ENCODE results near the gene PCNX1.
"Not testable (repeated sequence)": the region's sequence is repeated elsewhere in the genome, so short reads cannot be mapped to it uniquely, and the experiment has no call there.

The PCNX1 gene

DNA sequence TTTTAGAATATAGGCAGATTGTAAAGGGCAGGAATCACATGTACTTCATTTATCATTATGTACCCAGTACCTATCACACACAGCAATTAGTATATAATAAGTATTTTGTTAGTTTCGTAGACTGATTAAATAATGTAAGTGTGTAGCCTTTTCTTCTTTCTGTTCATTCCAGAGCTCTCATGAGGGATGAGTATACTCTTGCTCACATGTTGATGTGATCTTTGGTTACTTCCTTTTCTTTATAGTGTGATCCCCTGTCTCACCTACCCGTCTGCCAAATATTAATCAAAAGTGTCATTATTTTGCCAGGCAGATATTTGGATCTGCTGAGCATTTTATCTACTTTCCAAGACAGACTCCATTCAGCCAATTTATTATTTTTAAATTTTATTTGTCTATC, 156.1 kb downstream of the PCNX1 start:
- Histone ChIP-seq H3K27me3 (ENCODE audit: insufficient read depth, poor library complexity, severe bottlenecking) (no peaks in the 10 kb centered on the region), H3K4me3 (replicated peaks; ENCODE audit: insufficient read depth, low read length) (no peak overlapping the region), H3K27ac (replicated peaks) (no peak overlapping the region)
- no peak for TF ChIP-seq GABPA (IDR thresholded peaks at IDR 0.05; ENCODE audit: low read depth)
- TF ChIP-seq, protein P1, sequence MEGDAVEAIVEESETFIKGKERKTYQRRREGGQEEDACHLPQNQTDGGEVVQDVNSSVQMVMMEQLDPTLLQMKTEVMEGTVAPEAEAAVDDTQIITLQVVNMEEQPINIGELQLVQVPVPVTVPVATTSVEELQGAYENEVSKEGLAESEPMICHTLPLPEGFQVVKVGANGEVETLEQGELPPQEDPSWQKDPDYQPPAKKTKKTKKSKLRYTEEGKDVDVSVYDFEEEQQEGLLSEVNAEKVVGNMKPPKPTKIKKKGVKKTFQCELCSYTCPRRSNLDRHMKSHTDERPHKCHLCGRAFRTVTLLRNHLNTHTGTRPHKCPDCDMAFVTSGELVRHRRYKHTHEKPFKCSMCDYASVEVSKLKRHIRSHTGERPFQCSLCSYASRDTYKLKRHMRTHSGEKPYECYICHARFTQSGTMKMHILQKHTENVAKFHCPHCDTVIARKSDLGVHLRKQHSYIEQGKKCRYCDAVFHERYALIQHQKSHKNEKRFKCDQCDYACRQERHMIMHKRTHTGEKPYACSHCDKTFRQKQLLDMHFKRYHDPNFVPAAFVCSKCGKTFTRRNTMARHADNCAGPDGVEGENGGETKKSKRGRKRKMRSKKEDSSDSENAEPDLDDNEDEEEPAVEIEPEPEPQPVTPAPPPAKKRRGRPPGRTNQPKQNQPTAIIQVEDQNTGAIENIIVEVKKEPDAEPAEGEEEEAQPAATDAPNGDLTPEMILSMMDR (IDR thresholded peaks at IDR 0.05; ENCODE audit: insufficient read depth, low read length): no peak
- no peak for DNase-seq (ENCODE audit: low read depth in 1 of 2, low spot score in 1 of 2)

DNA sequence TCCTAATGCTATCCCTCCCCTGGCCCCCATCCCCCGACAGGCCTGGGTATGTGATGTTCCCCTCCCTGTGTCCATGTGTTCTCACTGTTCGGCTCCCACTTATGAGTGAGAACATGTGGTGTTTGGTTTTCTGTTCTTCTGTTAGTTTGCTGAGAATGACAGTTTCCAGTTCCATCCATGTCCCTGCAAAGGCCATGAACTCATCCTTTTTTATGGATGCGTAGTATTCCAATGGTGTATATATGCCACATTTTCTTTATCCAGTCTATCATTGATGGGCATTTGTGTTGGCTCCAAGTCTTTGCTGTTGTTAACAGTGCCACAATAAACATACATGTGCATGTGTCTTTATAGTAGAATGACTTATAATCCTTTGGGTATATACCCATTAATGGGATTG, 157.5 kb downstream of the PCNX1 start:
- not testable (repeated sequence) for H3K27ac ChIP-seq (replicated peaks); H3K4me3 ChIP-seq (replicated peaks; ENCODE audit: insufficient read depth, low read length); DNase-seq (ENCODE audit: low read depth in 1 of 2, low spot score in 1 of 2); H3K27me3 ChIP-seq (ENCODE audit: insufficient read depth, poor library complexity, severe bottlenecking)

DNA sequence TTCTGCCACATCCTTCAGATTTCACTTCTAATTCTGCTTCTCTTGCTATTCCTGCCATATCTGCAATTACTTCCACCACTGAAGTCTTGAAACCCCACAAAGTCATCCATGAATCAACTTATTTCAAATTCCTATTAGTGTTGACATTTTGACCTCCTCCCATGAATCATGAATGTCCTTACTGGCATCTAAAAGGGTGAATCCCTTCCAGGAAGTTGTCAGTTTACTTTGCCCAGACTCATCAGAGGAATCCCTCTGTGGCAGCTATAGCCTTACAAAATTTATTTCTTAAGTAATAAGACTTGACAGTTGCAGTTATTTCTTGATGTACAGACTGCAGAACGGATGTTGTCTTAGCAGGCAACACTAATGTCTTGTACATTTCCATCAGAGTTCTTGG, 162.9 kb downstream of the PCNX1 start:
- DNase-seq (ENCODE audit: low read depth in 1 of 2, low spot score in 1 of 2): no peak
- no peak overlapping the region for H3K4me3 ChIP-seq (replicated peaks; ENCODE audit: insufficient read depth, low read length)
- H3K27ac ChIP-seq (replicated peaks): no peak overlapping the region
- TF ChIP-seq, protein P2, sequence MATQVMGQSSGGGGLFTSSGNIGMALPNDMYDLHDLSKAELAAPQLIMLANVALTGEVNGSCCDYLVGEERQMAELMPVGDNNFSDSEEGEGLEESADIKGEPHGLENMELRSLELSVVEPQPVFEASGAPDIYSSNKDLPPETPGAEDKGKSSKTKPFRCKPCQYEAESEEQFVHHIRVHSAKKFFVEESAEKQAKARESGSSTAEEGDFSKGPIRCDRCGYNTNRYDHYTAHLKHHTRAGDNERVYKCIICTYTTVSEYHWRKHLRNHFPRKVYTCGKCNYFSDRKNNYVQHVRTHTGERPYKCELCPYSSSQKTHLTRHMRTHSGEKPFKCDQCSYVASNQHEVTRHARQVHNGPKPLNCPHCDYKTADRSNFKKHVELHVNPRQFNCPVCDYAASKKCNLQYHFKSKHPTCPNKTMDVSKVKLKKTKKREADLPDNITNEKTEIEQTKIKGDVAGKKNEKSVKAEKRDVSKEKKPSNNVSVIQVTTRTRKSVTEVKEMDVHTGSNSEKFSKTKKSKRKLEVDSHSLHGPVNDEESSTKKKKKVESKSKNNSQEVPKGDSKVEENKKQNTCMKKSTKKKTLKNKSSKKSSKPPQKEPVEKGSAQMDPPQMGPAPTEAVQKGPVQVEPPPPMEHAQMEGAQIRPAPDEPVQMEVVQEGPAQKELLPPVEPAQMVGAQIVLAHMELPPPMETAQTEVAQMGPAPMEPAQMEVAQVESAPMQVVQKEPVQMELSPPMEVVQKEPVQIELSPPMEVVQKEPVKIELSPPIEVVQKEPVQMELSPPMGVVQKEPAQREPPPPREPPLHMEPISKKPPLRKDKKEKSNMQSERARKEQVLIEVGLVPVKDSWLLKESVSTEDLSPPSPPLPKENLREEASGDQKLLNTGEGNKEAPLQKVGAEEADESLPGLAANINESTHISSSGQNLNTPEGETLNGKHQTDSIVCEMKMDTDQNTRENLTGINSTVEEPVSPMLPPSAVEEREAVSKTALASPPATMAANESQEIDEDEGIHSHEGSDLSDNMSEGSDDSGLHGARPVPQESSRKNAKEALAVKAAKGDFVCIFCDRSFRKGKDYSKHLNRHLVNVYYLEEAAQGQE (IDR thresholded peaks at IDR 0.05; ENCODE audit: insufficient replicate concordance, low read depth): no peak
- TF ChIP-seq, protein P1 (IDR thresholded peaks at IDR 0.05; ENCODE audit: insufficient read depth, low read length): no peak
- TF ChIP-seq GABPA (IDR thresholded peaks at IDR 0.05; ENCODE audit: low read depth) (no peak), SPI1 (IDR thresholded peaks at IDR 0.05; ENCODE audit: borderline replicate concordance, low read depth) (no peak), POLR2AphosphoS5 (IDR thresholded peaks at IDR 0.05; ENCODE audit: low read depth) (no peak)
- H3K27me3 ChIP-seq (ENCODE audit: insufficient read depth, poor library complexity, severe bottlenecking): no peaks in the 10 kb centered on the region

DNA sequence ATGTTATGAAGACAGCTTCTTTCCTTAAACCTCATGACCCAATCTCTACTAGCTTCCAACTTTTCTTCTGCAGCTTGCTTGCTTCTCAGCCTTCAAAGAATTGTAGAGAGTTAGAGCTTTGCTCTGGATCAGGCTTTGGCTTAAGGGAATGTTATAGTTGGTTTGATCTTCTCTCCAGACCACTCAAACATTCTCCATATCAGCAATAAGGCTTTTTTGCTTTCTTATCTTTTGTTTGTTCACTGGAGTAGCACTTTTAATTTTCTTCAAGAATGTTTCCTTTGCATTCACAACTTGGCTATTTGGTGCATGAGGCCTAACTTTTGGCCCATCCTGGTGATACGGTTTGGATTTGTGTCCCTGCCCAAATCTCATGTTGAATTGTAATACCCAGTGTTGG, 163.8 kb downstream of the PCNX1 start:
- DNase-seq (ENCODE audit: low read depth in 1 of 2, low spot score in 1 of 2): no peak
- no peak overlapping the region for H3K27ac ChIP-seq (replicated peaks)
- TF ChIP-seq GABPA (IDR thresholded peaks at IDR 0.05; ENCODE audit: low read depth) (no peak), POLR2AphosphoS5 (IDR thresholded peaks at IDR 0.05; ENCODE audit: low read depth) (no peak), SPI1 (IDR thresholded peaks at IDR 0.05; ENCODE audit: borderline replicate concordance, low read depth) (no peak)
- TF ChIP-seq, protein P2 (IDR thresholded peaks at IDR 0.05; ENCODE audit: insufficient replicate concordance, low read depth): no peak
- TF ChIP-seq, protein P1 (IDR thresholded peaks at IDR 0.05; ENCODE audit: insufficient read depth, low read length): no peak
- H3K27me3 ChIP-seq (ENCODE audit: insufficient read depth, poor library complexity, severe bottlenecking): no peaks in the 10 kb centered on the region
- H3K4me3 ChIP-seq (replicated peaks; ENCODE audit: insufficient read depth, low read length): no peak overlapping the region
